ENCODE results near the gene COL4A2.

The COL4A2 gene

DNA sequence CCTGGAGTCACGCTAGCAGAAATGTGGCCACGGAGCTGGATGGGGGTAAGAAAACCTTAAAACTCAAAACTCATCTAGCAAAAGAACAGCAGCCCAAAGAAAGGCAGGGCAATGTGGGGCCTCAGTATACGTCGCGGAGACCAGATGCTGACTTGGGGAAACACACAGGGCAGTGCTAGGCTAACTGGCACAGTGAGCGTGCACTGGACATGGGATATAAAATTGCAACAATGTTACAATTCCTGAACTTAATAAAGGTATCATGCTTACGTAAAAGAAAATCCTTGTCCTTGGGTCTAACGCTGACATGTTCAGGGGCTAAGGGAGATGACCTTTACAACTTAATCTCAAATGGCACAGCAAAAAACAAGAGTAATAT, 40.7 kb upstream of the COL4A2 start:
- H3K4me3 ChIP-seq (ENCODE audit: low read depth, low read length) = no peak overlapping the region
- no peak for DNase-seq (ENCODE audit: low read depth)
- TF ChIP-seq, protein P1, sequence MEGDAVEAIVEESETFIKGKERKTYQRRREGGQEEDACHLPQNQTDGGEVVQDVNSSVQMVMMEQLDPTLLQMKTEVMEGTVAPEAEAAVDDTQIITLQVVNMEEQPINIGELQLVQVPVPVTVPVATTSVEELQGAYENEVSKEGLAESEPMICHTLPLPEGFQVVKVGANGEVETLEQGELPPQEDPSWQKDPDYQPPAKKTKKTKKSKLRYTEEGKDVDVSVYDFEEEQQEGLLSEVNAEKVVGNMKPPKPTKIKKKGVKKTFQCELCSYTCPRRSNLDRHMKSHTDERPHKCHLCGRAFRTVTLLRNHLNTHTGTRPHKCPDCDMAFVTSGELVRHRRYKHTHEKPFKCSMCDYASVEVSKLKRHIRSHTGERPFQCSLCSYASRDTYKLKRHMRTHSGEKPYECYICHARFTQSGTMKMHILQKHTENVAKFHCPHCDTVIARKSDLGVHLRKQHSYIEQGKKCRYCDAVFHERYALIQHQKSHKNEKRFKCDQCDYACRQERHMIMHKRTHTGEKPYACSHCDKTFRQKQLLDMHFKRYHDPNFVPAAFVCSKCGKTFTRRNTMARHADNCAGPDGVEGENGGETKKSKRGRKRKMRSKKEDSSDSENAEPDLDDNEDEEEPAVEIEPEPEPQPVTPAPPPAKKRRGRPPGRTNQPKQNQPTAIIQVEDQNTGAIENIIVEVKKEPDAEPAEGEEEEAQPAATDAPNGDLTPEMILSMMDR (IDR thresholded peaks at IDR 0.05; ENCODE audit: low read depth, low read length, missing control alignments) = no peak

DNA sequence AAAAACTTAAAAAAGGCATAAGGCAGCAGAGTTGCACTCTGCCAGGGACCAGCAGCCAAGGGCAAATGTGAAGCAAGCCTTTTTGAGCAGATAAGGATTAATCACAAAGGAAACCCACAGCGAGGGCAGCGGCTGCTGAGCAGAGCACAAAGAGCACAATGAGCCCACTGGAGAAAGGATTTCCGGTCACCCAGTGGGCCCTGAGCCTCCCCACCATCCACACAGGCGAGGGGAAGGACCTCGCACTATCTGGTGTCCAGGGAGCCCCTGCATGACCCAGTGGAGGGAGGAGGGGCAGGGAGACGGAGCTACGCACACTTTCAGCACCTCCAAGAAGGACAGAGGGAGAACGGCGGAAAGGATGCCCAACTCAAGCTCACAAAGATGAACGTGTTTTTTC, 40.1 kb upstream of the COL4A2 start:
- TF ChIP-seq, protein P1 (IDR thresholded peaks at IDR 0.05; ENCODE audit: low read depth, low read length, missing control alignments) = no peak
- no peak for DNase-seq (ENCODE audit: low read depth)

DNA sequence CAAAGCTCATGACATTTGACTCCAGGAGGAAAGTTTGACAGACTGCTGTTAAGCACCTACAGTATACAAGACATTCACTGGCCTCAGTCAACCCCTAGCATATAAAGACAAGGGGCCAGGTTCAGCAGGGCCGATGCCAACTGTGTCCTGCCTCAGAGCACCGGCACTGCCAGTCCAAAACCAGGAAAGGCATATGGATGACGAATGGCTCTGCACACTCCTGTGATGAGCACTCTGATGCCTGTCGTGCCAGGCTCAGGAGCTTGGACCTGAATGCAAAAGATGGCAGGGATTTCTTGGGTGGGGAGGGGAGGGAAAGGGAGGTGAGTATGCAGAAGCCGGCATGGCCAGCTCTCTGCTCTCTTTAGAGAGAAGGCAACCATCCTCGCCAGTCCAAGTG, 39.0 kb upstream of the COL4A2 start:
- TF ChIP-seq, protein P1 (IDR thresholded peaks at IDR 0.05; ENCODE audit: low read depth, low read length, missing control alignments) = no peak
- no peak for DNase-seq (ENCODE audit: low read depth)
- H3K4me3 ChIP-seq (ENCODE audit: low read depth, low read length) = no peak overlapping the region

More for the DNA sequence above, 40.1 kb upstream of the COL4A2 start:
- no peak overlapping the region for H3K4me3 ChIP-seq (ENCODE audit: low read depth, low read length)

DNA sequence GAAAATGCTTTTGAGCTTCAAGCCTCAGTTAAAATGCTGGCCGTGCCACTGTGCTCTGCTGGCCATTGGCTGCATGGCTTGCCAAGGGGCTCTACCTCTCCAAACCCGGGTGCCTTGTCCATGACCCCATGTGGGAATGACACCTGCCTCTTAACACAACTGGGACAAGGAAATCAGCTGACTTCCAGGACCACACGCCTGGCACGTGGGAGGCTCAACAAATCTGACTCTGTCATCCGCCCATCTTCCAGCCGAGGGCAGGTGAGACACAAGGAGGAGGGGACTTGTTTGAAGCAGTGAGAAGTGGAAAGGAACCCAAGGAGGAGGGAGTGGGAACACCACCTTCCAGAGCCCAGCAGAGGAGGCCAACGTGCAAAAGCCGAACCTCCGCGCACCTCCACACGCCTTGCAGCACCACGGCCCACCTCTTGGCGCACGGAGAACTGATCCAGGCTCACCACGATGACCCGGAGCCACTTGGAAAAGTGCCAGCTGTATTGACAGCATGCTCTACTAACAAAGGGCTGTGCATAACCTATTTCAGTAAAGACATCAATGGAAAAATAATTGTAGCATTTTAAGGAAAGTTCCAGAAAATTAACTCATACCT, 38.4 kb upstream of the COL4A2 start:
- DNase-seq (ENCODE audit: low read depth) = no peak
- TF ChIP-seq, protein P1 (IDR thresholded peaks at IDR 0.05; ENCODE audit: low read depth, low read length, missing control alignments) = no peak
- no peak overlapping the region for H3K4me3 ChIP-seq (ENCODE audit: low read depth, low read length)

DNA sequence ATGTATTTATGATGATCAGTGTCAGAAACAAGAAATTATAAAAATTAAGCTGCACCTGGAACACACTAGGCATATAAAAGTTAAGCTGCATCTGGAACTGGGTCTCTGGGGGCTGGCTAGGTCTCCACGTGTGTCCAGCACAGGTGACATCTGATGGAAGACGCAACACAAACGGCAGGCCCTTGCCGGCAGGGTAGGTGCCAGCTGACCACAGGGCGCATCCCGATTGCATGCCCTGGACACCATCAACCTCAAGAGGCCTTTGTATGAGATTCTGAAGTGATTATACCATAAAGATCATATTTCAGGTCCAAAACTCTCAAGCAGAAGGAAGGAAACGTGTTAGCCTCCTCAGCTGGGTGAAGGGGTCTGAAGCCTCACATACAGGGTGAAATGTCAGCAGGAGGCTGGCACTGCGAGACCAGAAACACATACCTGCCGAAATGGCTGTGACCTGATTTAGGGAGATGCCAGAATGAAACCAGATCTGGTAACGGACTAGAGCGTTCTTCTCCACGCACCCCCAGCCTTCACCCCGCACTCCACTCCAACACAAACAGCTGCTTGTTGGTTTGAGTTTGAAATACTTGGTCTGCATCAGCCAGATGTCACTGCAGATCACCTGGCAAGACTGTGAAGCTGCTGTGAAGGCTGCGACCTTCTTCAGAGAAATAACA, 37.4 kb upstream of the COL4A2 start:
- TF ChIP-seq, protein P1 (IDR thresholded peaks at IDR 0.05; ENCODE audit: low read depth, low read length, missing control alignments) = no peak
- DNase-seq (ENCODE audit: low read depth) = no peak
- no peak overlapping the region for H3K4me3 ChIP-seq (ENCODE audit: low read depth, low read length)

DNA sequence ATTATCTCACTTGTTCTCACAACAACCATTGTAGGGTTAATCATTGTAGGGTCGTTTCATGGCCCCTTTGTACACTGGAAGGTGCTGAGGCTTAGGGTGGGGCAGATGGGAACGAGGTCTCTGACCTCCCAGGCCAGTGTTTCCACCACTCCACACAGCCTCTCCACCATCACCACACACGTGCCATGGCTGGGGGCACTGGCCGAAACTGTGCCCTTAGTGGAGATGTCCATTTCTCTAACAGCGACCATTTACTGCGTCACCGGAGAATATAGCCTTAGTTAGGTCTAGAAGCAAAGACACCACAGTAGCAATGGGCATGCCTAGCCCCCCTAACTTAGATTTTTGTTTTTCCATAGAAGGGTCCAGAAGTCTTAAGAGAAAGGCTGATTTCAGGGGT, 36.6 kb upstream of the COL4A2 start:
- DNase-seq (ENCODE audit: low read depth) = no peak
- TF ChIP-seq, protein P1 (IDR thresholded peaks at IDR 0.05; ENCODE audit: low read depth, low read length, missing control alignments) = no peak
- no peak overlapping the region for H3K4me3 ChIP-seq (ENCODE audit: low read depth, low read length)

DNA sequence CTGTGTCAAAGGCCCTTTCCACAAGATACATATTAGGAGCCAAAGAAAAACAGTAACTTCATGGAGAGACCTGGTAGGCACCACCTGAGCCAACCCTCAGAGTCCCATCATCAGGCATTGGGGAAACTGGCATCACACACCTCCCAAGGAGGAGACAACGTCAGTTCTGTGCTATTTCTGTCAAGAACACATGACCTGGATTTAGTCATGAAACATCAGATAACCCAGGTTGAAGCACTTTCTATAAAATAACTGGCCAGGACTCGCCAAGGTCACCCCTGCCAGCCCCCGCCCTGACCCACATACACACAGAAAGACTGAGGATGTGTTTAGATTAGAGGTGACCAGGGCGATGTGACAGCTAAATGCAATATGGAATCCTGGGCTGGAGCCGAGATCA, 35.8 kb upstream of the COL4A2 start:
- no peak overlapping the region for H3K4me3 ChIP-seq (ENCODE audit: low read depth, low read length)
- no peak for DNase-seq (ENCODE audit: low read depth)
- TF ChIP-seq, protein P1 (IDR thresholded peaks at IDR 0.05; ENCODE audit: low read depth, low read length, missing control alignments) = no peak
